HT1080 (cell line): ENCODE measurements around the gene RNASE3. TPM values are rescaled to one million over a fixed set of nuclear protein-coding genes. Genes with fewer than 3 reads are reported as not detected.
A peak's percentile ranks its signal among the peaks of the same experiment; 100 is the strongest.
"Not testable (repeated sequence)": the region's sequence is repeated elsewhere in the genome, so short reads cannot be mapped to it uniquely, and the experiment has no call there.

Experiments
- DNase-seq: peaks from one replicate; pipeline ENCODE4 v3.0.0-alpha.2; 2015; ENCODE audit warnings: low read depth
- total RNA-seq: library from RNA; depleted of rRNA; stranded (reverse); fragments of >200 nt; shearing (Covaris generic); gene quantifications from 2 replicates; pipeline ENCODE4 v1.2.3, GENCODE V29; 2014; rRNA removed

Gene RNASE3
- total RNA-seq, 1 experiment from 2014 or later = not detected

GRCh38 chr14:20910822-20911221 lies 19.6 kb downstream of the RNASE3 start:
- DNase-seq = not testable (repeated sequence)

- DNase-seq = peak; percentile 3
These were observed 28.0 kb downstream of the RNASE3 start for GRCh38 chr14:20919038-20919756.

GRCh38 chr14:20923766-20924297 lies 32.6 kb downstream of the RNASE3 start:
- DNase-seq = not testable (repeated sequence)

GRCh38 chr14:20934148-20934762 lies 43.1 kb downstream of the RNASE3 start:
- DNase-seq = peak; percentile 32

GRCh38 chr14:20935303-20935984 lies 44.3 kb downstream of the RNASE3 start:
- DNase-seq = no peak

Other genes with a start within 250 kb of the RNASE3 start
- not detected in 2 replicates for gene OR6S1, start 249.7 kb upstream of the RNASE3 start, total RNA-seq
- 0.82 and 0.87 TPM in 2 replicates for gene RNASE4, start 206.8 kb upstream of the RNASE3 start, total RNA-seq
- gene ANG, start 202.6 kb upstream of the RNASE3 start, total RNA-seq = 0.33 and 0.77 TPM in 2 replicates
- gene EDDM3A, start 145.5 kb upstream of the RNASE3 start, total RNA-seq = not detected in 2 replicates
- not detected in 2 replicates for gene EDDM3B, start 123.0 kb upstream of the RNASE3 start, total RNA-seq
- not detected in 2 replicates for gene RNASE6, start 110.1 kb upstream of the RNASE3 start, total RNA-seq
- 1.0 and 1.1 TPM in 2 replicates for gene RNASE1, start 88.5 kb upstream of the RNASE3 start, total RNA-seq
- gene RNASE2, start 64.1 kb downstream of the RNASE3 start, total RNA-seq = not detected in 2 replicates
- 100 and 101 TPM in 2 replicates for gene METTL17, start 98.6 kb downstream of the RNASE3 start, total RNA-seq
- gene SLC39A2, start 107.9 kb downstream of the RNASE3 start, total RNA-seq = 0.05 TPM in 1 of 2 replicates, not detected in the other
- gene NDRG2, start 133.7 kb downstream of the RNASE3 start, total RNA-seq = 13.1 and 16.9 TPM in 2 replicates
- gene TPPP2, start 138.8 kb downstream of the RNASE3 start, total RNA-seq = not detected in 2 replicates
- gene RNASE13, start 143.4 kb downstream of the RNASE3 start, total RNA-seq = not detected in 2 replicates
- gene RNASE7, start 151.0 kb downstream of the RNASE3 start, total RNA-seq = 0.43 TPM in 1 of 2 replicates, not detected in the other
- not detected in 2 replicates for gene RNASE8, start 166.4 kb downstream of the RNASE3 start, total RNA-seq
- 16.5 and 18.8 TPM in 2 replicates for gene ARHGEF40, start 178.9 kb downstream of the RNASE3 start, total RNA-seq
- gene ZNF219, start 207.3 kb downstream of the RNASE3 start, total RNA-seq = 15.0 and 18.7 TPM in 2 replicates
- 0.50 TPM in 1 of 2 replicates, not detected in the other for gene TMEM253, start 209.7 kb downstream of the RNASE3 start, total RNA-seq